Gastrocnemius medialis (tissue), 4 donors: ENCODE results near the gene HCAR3. TPM values are rescaled to one million over a fixed set of nuclear protein-coding genes. Genes with fewer than 3 reads are reported as not detected.
"Not testable (repeated sequence)": the region's sequence is repeated elsewhere in the genome, so short reads cannot be mapped to it uniquely, and the experiment has no call there.

ENCODE experiments used
- ATAC-seq, 2 donors: fragments of 150-250 bp; one replicate each; pipeline ENCODE4 v1.9.1; 2016
- DNase-seq, 2 donors: peaks; one replicate each; pipeline ENCODE4 v3.0.0-alpha.2; 2019
- H3K27ac ChIP-seq, 4 donors: fragments of 200-600 bp; sonication (generic); 1 replicate in 1 of 4; 2 replicates in 3 of 4; pipeline ENCODE4 v1.5.1; 2016 to 2018; ENCODE audit warnings: mild to moderate bottlenecking in 2 of 4, moderate library complexity in 1 of 4
- H3K27me3 ChIP-seq, 3 donors: fragments of 200-600 bp; sonication (generic) in 2 of 3; 1 replicate in 1 of 3; 2 replicates in 2 of 3; pipeline versions ENCODE4 v1.5.1 to v1.6.0; 2016 to 2019; ENCODE audit warnings: mild to moderate bottlenecking in 1 of 3, moderate library complexity in 1 of 3
- H3K36me3 ChIP-seq, 2 donors: fragments of 200-600 bp; sonication (generic) in 1 of 2; one replicate each; pipeline ENCODE4 v1.5.1; 2017 to 2018
- H3K4me1 ChIP-seq, 2 donors: fragments of 200-600 bp; sonication (generic) in 1 of 2; one replicate each; pipeline ENCODE4 v1.5.1; 2016 to 2017; ENCODE audit warnings: mild to moderate bottlenecking in 2 of 2
- H3K4me3 ChIP-seq, 4 donors: fragments of 200-600 bp; sonication (generic) in 3 of 4; 1 replicate in 1 of 4; 2 replicates in 3 of 4; pipeline ENCODE4 v1.5.1; 2016 to 2019; ENCODE audit warnings: mild to moderate bottlenecking in 2 of 4
- H3K9me3 ChIP-seq, 3 donors: fragments of 200-600 bp; sonication (generic) in 2 of 3; 1 replicate in 1 of 3; 2 replicates in 2 of 3; pipeline ENCODE4 v1.5.1; 2016 to 2019
- CTCF ChIP-seq, 5 experiments: fragments of 450-650 bp in 3 of 5; fragments of 200-600 bp in 2 of 5; sonication (generic) in 2 of 5; IDR thresholded peaks in 4 of 5; conservative IDR thresholded peaks in 1 of 5; 1 replicate in 4 of 5; 2 replicates in 1 of 5; pipeline ENCODE4 v1.5.1; 2016 to 2019; ENCODE audit warnings: antibody characterized with exemption in 5 of 5, mild to moderate bottlenecking in 3 of 5, moderate library complexity in 3 of 5
- POLR2A ChIP-seq, 2 donors: fragments of 450-650 bp; IDR thresholded peaks; one replicate each; pipeline ENCODE4 v1.6.1; 2017; ENCODE audit warnings: antibody characterized with exemption in 2 of 2, mild to moderate bottlenecking in 2 of 2, moderate library complexity in 2 of 2
- in situ Hi-C, 4 donors: fragments of 200-750 bp; cut with MboI; loops; one replicate each; pipeline versions ENCODE4 v1.15.0 to v1.8.0; 2017; ENCODE audit warnings: low sequenced_read_pairs in 4 of 4
- intact Hi-C: fragments of 100-400 bp; cut with DNase I; formaldehyde crosslinking; loops from one replicate; pipeline ENCODE4 v1.15.1; 2023; ENCODE audit warnings: low total_unique reads
- total RNA-seq, 4 donors: library from RNA; depleted of rRNA; stranded (reverse); fragments of >200 nt; gene quantifications; one replicate each; pipeline versions ENCODE4 v1.1.0 to v1.2.3, GENCODE V29; 2016

HCAR3 gene
- total RNA-seq, 4 donors from 2014 or later = not detected

- no peaks in the 10 kb centered on the region for H3K4me1 ChIP-seq
- no peak for ATAC-seq
- H3K27me3 ChIP-seq = no peaks in the 10 kb centered on the region
- no peak overlapping the region for H3K4me3 ChIP-seq
- in situ Hi-C loops = no loop called here
- H3K36me3 ChIP-seq = no peaks in the 10 kb centered on the region
- no peak overlapping the region for H3K27ac ChIP-seq
- DNase-seq = no peak
- no peaks in the 10 kb centered on the region for H3K9me3 ChIP-seq
- intact Hi-C loops = no loop called here
- no peak for TF ChIP-seq POLR2A (IDR thresholded peaks at IDR 0.05)
- no peak for TF ChIP-seq CTCF (IDR thresholded peaks at IDR 0.05 in 4 of 5, conservative IDR thresholded peaks at IDR 0.05 in 1 of 5)
These were observed 5.8 kb upstream of the HCAR3 start for GRCh38 chr12:122722387-122722786.

GRCh38 chr12:122721057-122721545 lies 4.5 kb upstream of the HCAR3 start:
- in situ Hi-C loops = no loop called here
- Histone ChIP-seq H3K36me3 (no peaks in the 10 kb centered on the region), H3K27ac (no peak overlapping the region), H3K27me3 (no peaks in the 10 kb centered on the region), H3K9me3 (no peaks in the 10 kb centered on the region), H3K4me1 (no peaks in the 10 kb centered on the region), H3K4me3 (no peak overlapping the region)
- ATAC-seq = no peak
- intact Hi-C loops = no loop called here
- DNase-seq = no peak
- no peak for TF ChIP-seq POLR2A (IDR thresholded peaks at IDR 0.05)
- TF ChIP-seq CTCF (IDR thresholded peaks at IDR 0.05 in 4 of 5, conservative IDR thresholded peaks at IDR 0.05 in 1 of 5) = no peak

GRCh38 chr12:122715211-122715610 lies 1.4 kb downstream of the HCAR3 start:
- ATAC-seq, intact Hi-C loops, H3K4me1 ChIP-seq, H3K9me3 ChIP-seq, in situ Hi-C loops, H3K27ac ChIP-seq, H3K4me3 ChIP-seq, H3K27me3 ChIP-seq, H3K36me3 ChIP-seq, DNase-seq: not testable (repeated sequence)

- H3K27me3 ChIP-seq, in situ Hi-C loops, H3K27ac ChIP-seq, H3K36me3 ChIP-seq, intact Hi-C loops, H3K4me1 ChIP-seq, H3K4me3 ChIP-seq, H3K9me3 ChIP-seq, DNase-seq: not testable (repeated sequence)
- peak in 1 of 2 donors; percentile 19 for ATAC-seq
These were observed 3.0 kb downstream of the HCAR3 start for GRCh38 chr12:122713491-122714188.

GRCh38 chr12:122711266-122711665 lies 5.3 kb downstream of the HCAR3 start:
- H3K36me3 ChIP-seq, H3K4me3 ChIP-seq, H3K27ac ChIP-seq, in situ Hi-C loops, intact Hi-C loops, H3K4me1 ChIP-seq, H3K27me3 ChIP-seq, DNase-seq, H3K9me3 ChIP-seq, ATAC-seq: not testable (repeated sequence)

GRCh38 chr12:122710341-122710740 lies 6.3 kb downstream of the HCAR3 start:
- DNase-seq, in situ Hi-C loops, H3K27me3 ChIP-seq, H3K4me1 ChIP-seq, H3K36me3 ChIP-seq, H3K27ac ChIP-seq, ATAC-seq, H3K4me3 ChIP-seq, H3K9me3 ChIP-seq, intact Hi-C loops: not testable (repeated sequence)

- intact Hi-C loops, H3K4me3 ChIP-seq, in situ Hi-C loops, H3K27ac ChIP-seq, H3K27me3 ChIP-seq, H3K9me3 ChIP-seq, ATAC-seq, H3K4me1 ChIP-seq, DNase-seq, H3K36me3 ChIP-seq: not testable (repeated sequence)
These were observed 7.3 kb downstream of the HCAR3 start for GRCh38 chr12:122709287-122709686.

- H3K9me3 ChIP-seq, intact Hi-C loops, H3K4me3 ChIP-seq, in situ Hi-C loops, DNase-seq, H3K27ac ChIP-seq, H3K4me1 ChIP-seq, H3K27me3 ChIP-seq, H3K36me3 ChIP-seq, ATAC-seq: not testable (repeated sequence)
These were observed 12.8 kb downstream of the HCAR3 start for GRCh38 chr12:122703841-122704240.

- in situ Hi-C loops, DNase-seq, H3K4me3 ChIP-seq: not testable (repeated sequence)
These were observed 13.6 kb downstream of the HCAR3 start, which contains the start of gene HCAR2 for GRCh38 chr12:122702890-122703611. HCAR2 (minus strand) TSS chr12:122703357; CDS start chr12:122703283, 74 bp downstream.

GRCh38 chr12:122701481-122701880 lies 15.1 kb downstream of the HCAR3 start:
- H3K27me3 ChIP-seq, DNase-seq, H3K27ac ChIP-seq, intact Hi-C loops, H3K4me3 ChIP-seq, ATAC-seq, H3K9me3 ChIP-seq, H3K36me3 ChIP-seq, in situ Hi-C loops, H3K4me1 ChIP-seq: not testable (repeated sequence)

More at GRCh38 chr12:122702890-122703611, 13.6 kb downstream of the HCAR3 start, which contains the start of gene HCAR2:
- H3K9me3 ChIP-seq, ATAC-seq, H3K4me1 ChIP-seq, intact Hi-C loops, H3K27ac ChIP-seq, H3K27me3 ChIP-seq, H3K36me3 ChIP-seq: not testable (repeated sequence)
